MM.1S (cell line): ENCODE results near the gene OSBP.

Experiments
- DNase-seq: peaks from one replicate; pipeline ENCODE4 v3.0.0-alpha.2; 2015
- H2AFZ ChIP-seq: fragments of 300-600 bp; sonication (generic); 2 replicates; pipeline ENCODE4 v1.6.0; 2016; ENCODE audit warnings: antibody characterized with exemption, low read length
- H3F3A ChIP-seq: fragments of 300-600 bp; sonication (generic); 2 replicates; pipeline ENCODE4 v1.6.1; 2016; ENCODE audit warnings: mild to moderate bottlenecking, antibody characterized with exemption, low read length, moderate library complexity, mixed read lengths; ENCODE audit not compliant: insufficient read depth
- H3K27ac ChIP-seq: fragments of 300-600 bp; sonication (generic); 2 replicates; pipeline ENCODE4 v1.5.1; 2016; ENCODE audit warnings: mild to moderate bottlenecking, low read length
- H3K27me3 ChIP-seq: fragments of 300-600 bp; sonication (generic); replicated peaks from 2 replicates; pipeline ENCODE4 v1.6.0; 2016; ENCODE audit warnings: low read length; ENCODE audit not compliant: insufficient read depth
- H3K36me3 ChIP-seq: fragments of 300-600 bp; sonication (generic); replicated peaks from 2 replicates; pipeline ENCODE4 v1.6.1; 2016; ENCODE audit warnings: mild to moderate bottlenecking, low read length, mixed read lengths; ENCODE audit not compliant: insufficient read depth
- H3K4me1 ChIP-seq: fragments of 300-600 bp; sonication (generic); 2 replicates; pipeline ENCODE4 v1.6.1; 2016; ENCODE audit warnings: low read length, mixed read lengths
- H3K4me2 ChIP-seq: fragments of 300-600 bp; sonication (generic); 2 replicates; pipeline ENCODE4 v1.6.0; 2016; ENCODE audit warnings: low read depth, low read length
- H3K4me3 ChIP-seq: fragments of 300-600 bp; sonication (generic); 2 replicates; pipeline ENCODE4 v1.5.1; 2016; ENCODE audit warnings: low read length, mixed read lengths
- H3K79me2 ChIP-seq: fragments of 300-600 bp; sonication (generic); 2 replicates; pipeline ENCODE4 v1.6.1; 2016; ENCODE audit warnings: mixed run types, low read length, mixed read lengths
- H3K9ac ChIP-seq: fragments of 300-600 bp; sonication (generic); 2 replicates; pipeline ENCODE4 v1.6.1; 2016; ENCODE audit warnings: low read length, mixed read lengths
- H3K9me2 ChIP-seq: fragments of 300-600 bp; sonication (generic); replicated peaks from 2 replicates; pipeline ENCODE4 v1.6.1; 2016; ENCODE audit warnings: mild to moderate bottlenecking, low read length, mixed read lengths; ENCODE audit not compliant: insufficient read depth
- H3K9me3 ChIP-seq: fragments of 300-600 bp; sonication (generic); replicated peaks from 2 replicates; pipeline ENCODE4 v1.6.1; 2016; ENCODE audit warnings: mild to moderate bottlenecking, low read length, mixed read lengths; ENCODE audit not compliant: insufficient read depth
- H4K20me1 ChIP-seq: fragments of 300-600 bp; sonication (generic); 2 replicates; pipeline ENCODE4 v1.6.1; 2016; ENCODE audit warnings: mild to moderate bottlenecking, low read length, moderate library complexity, mixed read lengths; ENCODE audit not compliant: insufficient read depth
- CTCF ChIP-seq: fragments of 300-600 bp; sonication (generic); IDR thresholded peaks from 2 replicates; pipeline ENCODE4 v1.5.1; 2016; ENCODE audit warnings: antibody characterized with exemption, low read length, mixed read lengths
- EZH2 ChIP-seq: fragments of 300-600 bp; sonication (generic); optimal IDR thresholded peaks from 2 replicates; pipeline ENCODE3; 2017; ENCODE audit warnings: low read depth, mild to moderate bottlenecking, antibody characterized with exemption, low read length, mixed read lengths
- EZH2phosphoT487 ChIP-seq: fragments of 300-600 bp; sonication (generic); IDR thresholded peaks from 2 replicates; pipeline ENCODE4 v1.6.1; 2018; ENCODE audit warnings: antibody characterized with exemption, low read length

OSBP gene

GRCh38 chr11:59553323-59553722 is 62.3 kb downstream of the OSBP start:
- no peaks in the 10 kb centered on the region for H3K9me2 ChIP-seq
- H3K4me3 ChIP-seq: no peak overlapping the region
- H3K79me2 ChIP-seq: no peaks in the 10 kb centered on the region
- no peak overlapping the region for H2AFZ ChIP-seq
- H3F3A ChIP-seq: peaks cover 59% of the 10 kb centered on the region
- H3K9ac ChIP-seq: no peak overlapping the region
- H3K9me3 ChIP-seq: no peaks in the 10 kb centered on the region
- TF ChIP-seq EZH2 (no peak), EZH2phosphoT487 (no peak), CTCF (no peak)
- no peaks in the 10 kb centered on the region for H3K36me3 ChIP-seq
- peaks cover 20% of the 10 kb centered on the region for H3K4me1 ChIP-seq
- H4K20me1 ChIP-seq: no peaks in the 10 kb centered on the region
- peaks cover 16% of the 10 kb centered on the region for H3K27me3 ChIP-seq
- no peak overlapping the region for H3K4me2 ChIP-seq
- H3K27ac ChIP-seq: no peak overlapping the region
- DNase-seq: no peak

DNA sequence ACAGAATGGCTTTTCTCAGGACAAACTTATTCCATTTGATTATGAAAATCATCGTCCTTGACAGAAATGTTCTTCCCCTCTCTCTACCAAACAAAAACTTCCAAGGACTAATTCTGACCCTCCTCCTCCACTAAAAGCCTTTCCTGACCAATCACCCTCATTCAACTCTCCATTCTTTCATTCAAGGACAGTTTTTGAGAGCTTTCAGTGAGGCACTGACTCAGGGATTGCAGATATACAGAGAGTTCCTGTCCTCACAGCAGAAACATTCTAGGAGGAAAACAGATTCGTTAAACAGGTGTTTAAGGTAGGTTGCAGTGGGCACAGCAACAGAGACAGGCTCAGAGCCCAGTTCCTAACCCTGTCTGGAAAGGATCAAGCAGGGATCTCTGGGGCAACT is 62.7 kb downstream of the OSBP start:
- H3K9ac ChIP-seq: no peak overlapping the region
- TF ChIP-seq EZH2 (no peak), EZH2phosphoT487 (no peak), CTCF (no peak)
- H3F3A ChIP-seq: peaks cover 54% of the 10 kb centered on the region
- H3K79me2 ChIP-seq: no peaks in the 10 kb centered on the region
- H3K9me2 ChIP-seq: no peaks in the 10 kb centered on the region
- no peaks in the 10 kb centered on the region for H3K36me3 ChIP-seq
- H3K4me2 ChIP-seq: no peak overlapping the region
- peaks cover 20% of the 10 kb centered on the region for H3K4me1 ChIP-seq
- no peaks in the 10 kb centered on the region for H3K9me3 ChIP-seq
- H2AFZ ChIP-seq: no peak overlapping the region
- H3K4me3 ChIP-seq: no peak overlapping the region
- H3K27me3 ChIP-seq: peaks cover 16% of the 10 kb centered on the region
- no peak for DNase-seq
- H4K20me1 ChIP-seq: no peaks in the 10 kb centered on the region
- no peak overlapping the region for H3K27ac ChIP-seq

- Histone ChIP-seq H2AFZ (no peak overlapping the region), H3K9me2 (no peaks in the 10 kb centered on the region), H3K9me3 (no peaks in the 10 kb centered on the region), H4K20me1 (no peaks in the 10 kb centered on the region), H3K36me3 (no peaks in the 10 kb centered on the region), H3F3A (peaks cover 46% of the 10 kb centered on the region), H3K27me3 (peaks cover 16% of the 10 kb centered on the region), H3K27ac (no peak overlapping the region), H3K4me1 (peaks cover 16% of the 10 kb centered on the region), H3K4me3 (peak overlapping the region; percentile 52; the same call in 1 of the 2 replicates), H3K9ac (no peak overlapping the region), H3K4me2 (peak overlapping the region; percentile 52), H3K79me2 (no peaks in the 10 kb centered on the region)
- TF ChIP-seq CTCF (no peak), EZH2 (no peak), EZH2phosphoT487 (no peak)
- no peak for DNase-seq
These were observed 63.7 kb downstream of the OSBP start for GRCh38 chr11:59551659-59552521.
